HG03039 (cell line): Measurements from ENCODE around the gene PARP9.
A peak's percentile ranks its signal among the peaks of the same experiment; 100 is the strongest.
"Not testable (repeated sequence)": the region's sequence is repeated elsewhere in the genome, so short reads cannot be mapped to it uniquely, and the experiment has no call there.

Source experiments
- ATAC-seq: cut with Tn5 transposase; IDR thresholded peaks from one replicate; pipeline ENCODE4 v1.9.1; 2021; ENCODE audit warnings: mild to moderate bottlenecking, moderate library complexity; ENCODE audit not compliant: unreplicated experiment

Gene PARP9

DNA sequence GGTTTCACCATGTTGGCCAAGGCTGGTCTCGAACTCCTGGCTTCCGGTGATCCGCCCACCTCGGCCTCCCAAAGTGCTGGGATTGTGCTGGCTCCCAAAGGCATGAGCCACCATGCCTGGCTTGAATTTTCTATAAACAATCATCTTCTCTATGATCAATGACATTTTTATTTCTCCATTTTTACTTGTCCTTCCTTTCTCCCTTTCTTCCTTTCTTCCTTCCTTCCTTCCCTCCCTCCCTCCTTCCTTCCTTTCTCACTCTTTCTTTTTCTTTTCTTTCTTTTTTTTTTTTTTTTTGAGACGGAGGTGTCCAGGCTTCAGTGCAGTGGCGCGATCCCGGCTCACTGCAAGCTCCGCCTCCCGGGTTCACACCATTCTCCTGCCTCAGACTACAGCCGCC is 40.8 kb downstream of the PARP9 start:
- ATAC-seq, result no peak

DNA sequence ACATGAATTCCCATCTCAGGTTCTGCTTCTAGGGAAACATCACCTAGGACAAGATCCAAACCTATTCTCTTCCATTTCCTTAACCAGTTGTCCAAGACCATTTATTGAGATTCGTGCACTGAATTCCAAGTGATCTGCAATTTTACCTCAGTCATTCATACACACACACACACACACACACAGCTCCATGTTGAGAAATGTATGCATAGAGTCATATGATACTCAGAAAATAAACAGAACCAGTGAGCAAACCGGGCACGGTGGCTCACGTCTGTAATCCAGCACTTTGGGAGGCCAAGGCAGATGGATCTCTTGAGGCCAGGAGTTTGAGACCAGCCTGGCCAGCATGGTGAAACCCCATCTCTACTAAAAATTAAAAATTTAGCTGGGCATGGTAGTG is 43.2 kb downstream of the PARP9 start:
- ATAC-seq, result no peak

DNA sequence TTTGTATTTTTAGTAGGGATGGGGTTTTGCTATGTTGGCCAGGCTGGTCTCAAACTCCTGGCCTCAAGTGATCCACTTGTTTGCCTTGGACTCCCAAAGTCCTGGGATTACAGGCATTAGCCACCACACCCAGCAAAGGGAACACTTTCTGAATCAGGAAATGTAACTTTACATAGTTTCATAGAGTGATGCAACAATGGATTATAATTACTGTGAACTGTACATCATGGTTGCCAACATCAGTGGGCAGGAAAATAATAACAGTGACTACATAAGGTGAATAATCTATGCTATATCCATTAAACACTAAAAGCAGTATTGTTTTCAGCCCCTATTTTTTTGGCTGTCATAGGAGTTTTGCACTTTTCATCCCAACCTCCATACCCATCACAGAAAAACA is 44.4 kb downstream of the PARP9 start:
- ATAC-seq, result no peak

DNA sequence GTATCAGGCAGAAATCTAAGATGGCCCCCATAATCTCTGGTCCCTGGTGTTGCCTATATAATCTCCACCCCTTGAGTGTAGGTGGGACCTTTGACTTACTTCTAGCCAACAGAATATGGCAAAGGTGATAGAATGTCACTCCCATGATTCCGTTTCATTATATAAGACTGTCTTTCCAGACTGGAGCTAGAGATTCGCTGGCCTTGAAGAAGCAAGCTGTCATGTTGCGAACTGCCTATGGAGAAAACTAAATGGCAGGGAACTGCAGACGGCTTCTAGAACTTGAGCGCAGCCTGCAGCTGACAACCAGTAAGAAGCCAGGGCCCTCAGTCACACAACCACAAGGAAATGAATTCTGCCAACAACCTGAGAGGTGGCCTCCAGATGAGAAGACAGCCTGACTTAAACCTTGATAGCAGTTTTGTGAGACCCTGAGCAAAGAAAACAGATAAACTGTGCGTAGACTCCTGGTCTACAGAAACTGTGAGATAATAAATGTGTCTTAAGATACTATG is 47.2 kb downstream of the PARP9 start:
- no peak for ATAC-seq

DNA sequence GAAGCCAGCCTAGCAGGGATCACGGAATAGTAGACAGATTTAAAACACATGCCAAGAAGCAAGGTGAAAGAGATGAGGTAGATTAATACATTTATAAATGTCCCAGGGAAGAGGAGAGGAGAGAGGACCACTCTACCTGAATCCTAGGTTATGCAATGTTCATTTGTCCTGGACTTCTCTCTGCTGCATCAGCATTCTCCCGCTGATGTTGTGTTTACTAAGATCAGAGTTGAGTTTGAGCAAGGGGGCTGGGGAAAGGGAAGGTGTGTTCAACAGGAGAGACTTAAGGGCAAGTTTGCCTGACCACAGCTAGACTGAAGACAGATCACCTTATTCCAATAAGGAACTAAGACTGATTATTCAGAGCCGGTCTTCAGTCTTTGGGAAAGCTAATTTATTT is 48.2 kb downstream of the PARP9 start:
- no peak for ATAC-seq

DNA sequence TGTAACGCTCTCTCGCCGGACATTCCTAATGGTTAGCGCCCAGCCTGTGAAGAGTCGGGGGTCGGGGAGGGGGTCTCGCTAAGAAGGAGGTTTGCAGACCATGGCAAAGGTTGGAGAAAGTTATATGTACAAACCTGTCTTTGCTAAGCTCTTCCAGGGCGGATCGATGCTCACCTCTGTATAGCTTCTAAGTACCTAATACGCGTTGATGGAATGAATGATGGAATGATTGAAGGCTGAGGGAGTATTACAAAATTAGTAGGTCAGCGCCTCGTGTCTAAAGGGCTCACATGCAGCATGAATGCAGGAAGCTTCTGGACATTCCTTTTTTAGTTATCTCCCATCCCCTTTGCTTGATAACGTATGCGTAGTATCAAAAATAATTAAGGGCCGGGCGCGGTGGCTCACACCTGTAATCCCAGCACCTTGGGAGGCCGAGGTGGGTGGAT is 49.1 kb downstream of the PARP9 start:
- no peak for ATAC-seq

DNA sequence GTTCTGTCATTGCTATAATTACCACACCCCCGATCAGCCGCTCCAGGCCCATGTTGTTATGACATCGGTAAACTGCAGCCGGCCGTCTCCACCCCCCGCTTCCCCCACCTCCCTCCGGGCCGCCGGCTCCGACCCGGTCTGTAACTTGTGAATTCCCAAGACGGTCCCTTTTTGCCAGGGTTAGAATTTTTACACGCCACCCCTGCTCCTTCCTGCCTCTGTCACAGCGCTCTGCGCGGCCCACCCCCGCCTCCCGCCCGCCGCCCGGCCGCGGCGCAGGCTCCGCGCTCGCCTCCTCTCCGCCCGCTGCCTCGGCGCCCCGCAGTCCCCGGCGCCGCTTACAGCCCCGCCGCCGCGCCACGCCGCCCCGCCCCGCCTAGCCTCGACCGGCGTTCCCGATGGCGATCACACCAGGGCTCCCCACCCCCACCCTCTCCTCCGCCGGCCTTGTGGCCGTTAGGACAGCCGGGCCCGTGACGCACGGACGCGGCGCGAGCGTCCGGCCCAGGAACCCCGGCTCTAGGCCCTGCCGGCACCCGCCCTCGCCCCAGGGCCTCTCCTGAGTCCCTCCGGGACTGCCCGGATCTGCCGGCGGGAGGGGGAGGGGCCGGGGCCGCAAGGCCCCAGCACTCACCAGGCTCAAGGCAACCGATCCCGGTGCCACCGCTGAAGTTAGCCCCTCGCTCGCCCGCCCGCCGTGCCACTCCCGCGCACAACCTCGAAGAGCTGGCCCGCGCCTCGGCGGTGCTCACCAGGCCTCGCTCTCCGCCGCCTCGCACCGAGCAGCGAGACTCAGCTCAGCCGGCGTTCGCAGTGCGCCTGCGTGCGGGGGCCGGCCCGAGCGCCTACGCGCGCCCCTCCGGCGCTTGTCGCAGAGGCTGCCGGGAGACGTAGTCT is 49.7 kb downstream of the PARP9 start, which contains the start of gene KPNA1:
TSS of gene KPNA1 (minus strand) at position 817 of the 897 bp plus-strand sequence. CDS start 18,374 bp downstream, outside the sequence.
- ATAC-seq, result peak; percentile 79

DNA sequence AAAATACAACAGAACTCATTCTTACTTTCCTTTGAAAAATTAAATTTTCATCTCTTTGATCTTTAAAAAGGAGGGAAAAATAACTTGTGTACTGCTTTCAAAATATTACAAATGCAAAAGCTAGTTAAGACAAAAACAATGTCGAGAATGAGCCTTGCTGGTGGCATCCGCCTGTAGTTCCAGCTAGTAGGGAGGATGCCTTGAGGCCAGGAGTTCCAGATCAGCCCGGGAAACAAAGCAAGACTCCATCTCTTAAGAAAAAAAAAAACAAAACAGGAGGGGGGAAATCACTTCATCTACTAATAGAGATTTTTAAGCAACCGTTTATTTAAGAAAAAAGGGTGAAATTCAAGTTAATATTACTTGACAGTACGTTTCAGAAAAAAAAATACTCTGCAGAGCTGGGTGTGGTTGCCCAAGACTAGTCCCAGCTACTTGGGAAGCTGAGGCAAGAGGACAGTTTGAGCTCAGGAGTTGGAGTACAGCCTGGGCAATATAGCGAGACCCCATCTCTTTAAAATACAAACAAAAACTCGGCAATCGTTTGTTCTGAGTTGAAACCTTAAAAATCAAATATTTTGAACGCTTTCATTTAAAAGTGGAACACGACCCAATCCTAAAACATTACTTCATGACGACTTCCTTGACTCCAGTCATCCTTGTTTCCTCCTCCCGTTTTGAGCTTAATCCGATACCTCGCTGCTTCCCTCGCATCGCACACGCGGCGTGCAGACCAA is 50.5 kb downstream of the PARP9 start:
- no peak for ATAC-seq

DNA sequence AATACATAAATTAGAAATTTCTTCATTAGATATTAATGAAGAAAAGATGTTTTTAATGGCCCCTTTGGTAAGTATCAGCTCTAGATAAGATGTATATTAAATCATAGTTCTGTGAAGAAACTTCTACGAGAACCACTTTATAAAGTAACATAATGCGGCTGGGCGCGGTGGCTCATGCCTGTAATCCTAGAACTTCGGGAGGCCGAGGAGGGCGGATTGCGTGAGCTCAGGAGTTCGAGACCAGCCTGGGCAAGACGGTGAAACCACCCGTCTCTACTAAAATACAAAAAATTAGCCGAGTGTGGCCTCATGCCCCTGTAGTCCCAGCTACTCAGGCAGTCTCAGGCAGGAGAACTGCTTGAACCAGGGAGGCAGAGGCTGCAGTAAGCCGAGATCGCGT is 51.8 kb downstream of the PARP9 start:
- ATAC-seq, result no peak

DNA sequence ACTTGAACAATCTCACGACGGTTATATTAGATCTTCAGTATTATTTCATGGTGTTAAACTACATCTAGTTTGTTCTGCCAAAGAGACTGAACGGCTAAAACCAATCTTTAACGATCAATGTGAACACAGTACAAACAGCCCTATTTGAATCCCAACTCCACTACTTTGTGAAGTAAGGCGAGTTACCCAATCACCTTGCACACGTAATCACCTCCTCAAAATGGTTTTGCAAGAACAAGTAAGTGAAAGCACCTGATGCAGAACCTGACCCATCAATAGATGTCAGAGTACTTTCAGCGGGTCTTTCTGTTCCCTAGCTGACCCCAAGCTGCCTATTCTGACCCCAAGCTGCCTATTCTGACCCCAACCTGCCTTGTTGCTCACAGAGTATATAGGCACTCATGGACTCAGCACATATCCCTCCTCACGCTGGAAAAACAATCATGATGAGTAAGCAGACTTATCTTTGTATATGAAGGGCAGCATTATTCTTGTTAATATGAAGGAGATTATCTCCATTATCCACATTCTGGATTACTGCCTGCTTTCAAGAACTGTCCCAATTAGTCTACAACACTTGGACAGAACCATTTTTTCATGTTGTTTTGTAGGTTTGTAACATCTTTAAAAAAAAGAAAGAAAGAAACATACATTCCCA is 53.1 kb downstream of the PARP9 start:
- no peak for ATAC-seq

DNA sequence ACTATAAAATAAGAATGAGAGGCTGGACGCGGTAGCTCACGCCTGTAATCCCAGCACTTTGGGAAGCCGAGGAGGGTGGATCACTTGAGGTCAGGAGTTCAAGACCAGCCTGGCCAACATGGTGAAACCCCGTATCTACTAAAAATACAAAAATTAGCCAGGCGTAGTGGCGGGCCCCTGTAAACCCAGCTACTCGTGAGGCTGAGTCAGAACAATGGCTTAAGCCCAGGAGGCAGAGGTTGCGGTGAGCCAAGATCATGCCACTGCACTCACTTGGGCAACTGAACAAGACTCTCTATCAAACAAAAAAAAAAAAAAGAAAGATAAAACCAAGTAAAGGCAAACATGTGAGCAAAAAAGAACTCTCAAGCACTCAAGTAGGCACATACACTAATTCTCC is 55.2 kb downstream of the PARP9 start:
- not testable (repeated sequence) for ATAC-seq

DNA sequence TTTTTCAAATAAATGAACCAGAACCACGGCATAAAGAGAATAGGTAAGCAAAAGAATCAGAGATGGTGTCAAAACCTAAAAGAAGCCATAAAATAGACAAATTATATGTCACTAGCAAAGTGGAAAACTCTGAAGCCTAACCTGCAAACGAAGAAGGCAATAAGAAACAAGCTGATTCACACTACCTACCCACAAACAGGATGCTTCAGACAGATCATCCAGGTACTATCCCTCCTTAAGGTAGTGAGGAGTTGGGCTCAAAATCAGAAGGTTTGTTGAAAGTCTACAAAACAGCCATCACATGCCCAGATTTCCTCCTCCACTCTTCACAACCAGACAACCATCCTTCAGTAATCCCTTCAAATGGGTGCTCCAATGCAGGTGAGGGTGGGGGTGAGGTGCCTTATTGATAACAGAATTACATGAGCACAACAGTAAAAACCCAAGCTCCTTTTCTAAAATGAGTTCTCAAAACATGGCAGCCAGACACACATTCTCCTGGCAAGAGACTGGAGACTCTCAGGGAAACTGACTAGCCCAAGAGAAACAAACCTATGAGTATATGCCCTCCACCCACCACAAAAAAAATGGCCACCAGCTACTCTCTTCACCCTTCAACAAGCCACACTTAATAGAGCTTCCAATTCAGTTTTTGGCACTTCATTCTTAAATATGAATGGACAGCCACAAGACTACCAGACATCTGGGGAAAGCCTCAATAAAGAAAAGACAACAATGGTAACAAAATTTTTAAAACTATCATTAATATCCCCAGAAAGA is 55.8 kb downstream of the PARP9 start:
- no peak for ATAC-seq

DNA sequence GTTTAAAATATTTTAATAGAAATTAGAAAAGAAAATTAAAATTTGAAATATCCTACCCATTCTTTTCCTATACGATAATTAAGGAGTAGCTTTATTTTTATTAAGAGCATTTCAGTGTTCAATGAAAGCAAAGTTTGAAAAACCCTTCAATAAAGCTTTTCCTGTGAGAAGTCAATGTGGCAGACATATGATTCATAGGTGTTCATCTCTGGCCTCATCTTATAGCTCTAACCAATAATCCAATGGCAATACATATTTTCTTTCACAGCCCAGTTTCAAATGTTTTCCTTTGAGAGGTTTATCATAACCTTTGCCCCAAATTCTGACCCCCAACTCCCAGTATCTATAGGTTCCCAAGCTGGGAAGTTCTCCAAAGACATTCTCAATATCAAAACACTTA is 57.6 kb downstream of the PARP9 start:
- no peak for ATAC-seq

DNA sequence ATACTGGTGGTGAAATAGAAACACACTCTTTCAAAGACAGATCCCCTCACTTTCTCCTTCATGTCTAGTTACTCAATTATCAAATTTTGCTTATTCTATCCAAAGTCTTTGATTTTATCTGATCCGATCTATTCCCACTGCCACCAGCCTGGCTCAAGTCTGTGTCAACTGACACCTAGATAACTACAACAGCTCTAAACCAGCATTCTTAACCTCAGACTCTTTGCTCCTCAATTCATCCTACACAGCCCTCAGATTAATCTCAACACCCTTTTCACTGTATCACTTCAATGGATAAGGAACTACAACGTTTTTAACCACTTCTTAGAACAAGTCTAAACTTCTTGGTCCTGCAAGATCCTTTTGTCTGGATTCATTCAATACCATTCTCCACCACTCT is 58.4 kb downstream of the PARP9 start:
- ATAC-seq, result no peak

DNA sequence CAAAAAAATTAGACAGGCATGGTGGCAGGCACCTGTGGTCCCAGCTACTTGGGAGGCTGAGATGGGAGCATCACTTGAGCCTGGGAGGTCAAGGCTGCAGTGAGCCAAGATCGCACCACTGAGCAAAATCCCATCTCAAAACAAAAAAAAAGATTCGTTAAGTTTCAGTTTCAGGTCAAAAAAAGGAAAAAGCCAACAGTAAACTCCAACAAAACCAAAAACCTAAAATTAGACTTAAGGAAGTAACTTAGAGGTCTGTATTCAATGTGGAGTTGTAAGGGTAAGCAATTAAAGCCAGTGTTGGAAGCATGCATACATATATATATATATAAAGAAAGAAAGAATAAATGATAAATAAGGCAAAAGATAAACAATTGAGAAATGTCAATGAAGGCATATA is 61.2 kb downstream of the PARP9 start:
- ATAC-seq, result no peak

DNA sequence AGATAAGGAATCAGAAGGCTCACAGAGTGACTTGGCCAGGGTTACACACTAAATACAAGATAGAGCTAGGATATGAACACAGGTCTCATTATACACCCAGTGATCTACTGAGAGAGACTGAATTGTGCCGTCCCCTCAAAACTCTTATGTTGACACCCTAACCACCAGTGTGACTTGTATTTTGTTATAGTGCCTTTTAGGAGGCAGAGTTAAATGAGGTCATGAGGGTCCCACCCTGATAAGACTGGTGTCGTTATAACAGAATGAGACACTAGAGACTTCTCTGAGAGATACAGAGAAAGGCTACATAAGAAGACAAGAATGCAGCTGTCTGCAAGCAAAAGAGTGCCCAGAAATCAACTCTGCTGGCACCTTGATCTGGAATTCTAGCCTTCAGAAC is 62.0 kb downstream of the PARP9 start:
- no peak for ATAC-seq

DNA sequence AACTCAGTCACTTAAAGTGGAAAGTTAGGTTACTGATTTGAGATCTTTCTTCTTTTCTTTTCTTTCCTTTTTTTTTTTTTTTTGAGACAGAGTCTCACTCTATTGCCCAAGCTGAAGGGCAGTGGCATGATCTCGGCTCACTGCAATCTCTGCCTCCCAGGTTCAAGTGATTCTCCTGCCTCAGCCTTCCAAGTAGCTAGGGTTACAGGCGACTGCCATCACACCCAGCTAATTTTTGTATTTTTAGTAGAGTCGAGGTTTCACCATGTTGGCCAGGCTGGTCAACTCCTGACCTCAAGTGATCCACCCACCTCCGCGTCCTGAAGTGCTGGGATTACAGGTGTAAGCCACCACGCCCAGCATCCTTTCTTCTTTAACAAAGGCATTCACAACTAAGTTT is 63.1 kb downstream of the PARP9 start:
- ATAC-seq, result not testable (repeated sequence)

DNA sequence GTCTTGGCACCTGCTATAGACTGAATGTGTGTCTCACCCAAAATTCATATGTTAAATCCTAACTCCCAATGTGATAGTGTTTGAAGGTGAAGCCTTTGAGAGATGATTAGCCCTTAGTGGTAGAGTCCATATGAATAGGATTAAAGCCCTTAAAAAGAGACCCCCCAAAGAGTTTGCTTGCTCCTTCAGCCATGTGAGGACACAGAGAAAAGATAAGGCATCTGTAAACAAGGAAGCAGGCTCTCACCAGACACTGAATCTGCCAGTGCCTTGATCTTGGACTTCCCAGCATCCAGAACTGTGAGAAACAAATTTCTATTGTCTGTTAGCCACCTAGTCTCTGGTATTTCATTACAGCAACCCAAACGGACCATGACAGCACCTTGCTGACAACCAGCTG is 65.9 kb downstream of the PARP9 start:
- ATAC-seq, result no peak

DNA sequence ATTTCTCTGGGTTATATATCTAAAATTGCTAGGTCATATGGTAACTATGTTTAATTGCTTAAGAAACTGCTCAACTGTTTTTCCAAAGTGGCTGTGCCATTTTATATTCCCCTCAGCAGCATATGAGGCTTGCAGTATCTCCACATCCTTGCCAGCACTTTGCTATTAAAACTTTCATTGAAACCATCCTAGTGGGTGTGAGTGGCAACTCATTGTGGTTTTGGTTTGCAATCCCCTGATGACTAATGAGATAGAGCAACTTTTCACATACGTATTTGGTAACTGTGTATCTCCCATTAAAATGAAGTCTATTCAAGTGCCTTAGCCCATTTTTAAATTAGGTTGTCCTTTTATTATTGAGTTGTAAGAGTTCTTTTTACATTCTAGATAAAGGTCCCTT is 66.7 kb downstream of the PARP9 start:
- peak; percentile 83 for ATAC-seq

DNA sequence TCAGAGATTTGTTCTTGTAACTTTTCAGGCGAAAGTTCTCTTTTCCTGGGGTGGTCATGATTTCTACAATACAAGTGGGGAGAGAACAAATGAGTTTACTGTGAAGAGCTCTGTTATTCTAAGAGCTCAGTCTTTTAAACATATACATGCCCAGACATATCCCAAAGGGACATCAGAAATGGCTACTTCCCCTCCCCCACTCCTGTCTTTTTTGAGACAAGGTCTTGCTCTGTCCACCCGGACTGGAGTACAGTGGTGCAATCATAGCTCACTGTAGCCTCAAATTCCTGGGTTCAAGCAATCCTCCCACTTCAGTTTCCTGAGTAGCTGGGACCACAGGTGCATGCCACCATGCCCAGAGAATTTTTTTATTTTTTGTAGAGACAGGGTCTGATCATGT is 67.6 kb downstream of the PARP9 start:
- no peak for ATAC-seq

DNA sequence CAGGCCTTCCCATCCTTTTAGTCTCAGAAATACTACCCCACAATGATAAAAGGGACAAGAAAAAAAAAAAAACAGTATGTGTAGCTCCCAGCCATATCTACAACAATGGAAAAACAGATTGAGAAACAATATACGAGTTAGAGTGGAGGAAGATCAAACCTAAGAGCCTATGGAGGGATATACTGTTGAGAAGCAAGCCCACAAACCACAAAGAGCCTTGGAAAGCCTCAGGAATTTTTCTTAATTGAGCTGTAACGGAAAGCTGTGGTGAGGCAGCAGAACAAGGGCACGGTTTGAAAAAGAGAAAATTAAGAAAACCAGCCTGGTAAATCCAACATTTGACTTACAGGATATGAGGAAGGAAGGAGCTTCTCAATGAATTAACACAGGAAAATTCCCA is 70.8 kb downstream of the PARP9 start:
- ATAC-seq, result no peak
